H1 (cell line): ENCODE data around the gene CRADD. TPM values are rescaled to one million over a fixed set of nuclear protein-coding genes. Genes with fewer than 3 reads are reported as not detected.

ENCODE experiments used
- HDAC2 ChIP-seq, 2 experiments: fragments of 300-600 bp in 1 of 2; sonication (generic) in 1 of 2; IDR thresholded peaks; 2 replicates each; pipeline ENCODE4 v1.6.1; 2011 to 2012; ENCODE audit warnings: low read depth in 2 of 2, low read length in 2 of 2, mild to moderate bottlenecking in 2 of 2, moderate library complexity in 2 of 2, borderline replicate concordance in 1 of 2, inconsistent platforms in 1 of 2
- MAFK ChIP-seq: IDR thresholded peaks from 2 replicates; pipeline ENCODE4 v1.6.1; 2012; ENCODE audit warnings: low read depth, mild to moderate bottlenecking, improper control_type of control experiment, low read length
- SUZ12 ChIP-seq: fragments of 200-600 bp; sonication (generic); IDR thresholded peaks from 2 replicates; pipeline ENCODE4 v1.6.1; 2012; ENCODE audit warnings: mild to moderate bottlenecking, inconsistent platforms, low read length, moderate library complexity, mixed read lengths
- ZNF274 ChIP-seq: IDR thresholded peaks from 2 replicates; pipeline ENCODE4 v1.7.0; 2012; ENCODE audit warnings: low read length, borderline replicate concordance; ENCODE audit errors: extremely low read depth
- polyA plus RNA-seq, 7 experiments: library from polyadenylated mRNA; depleted of rRNA in 3 of 7; stranded (reverse) in 5 of 7; unstranded in 2 of 7; fragments of >200 nt in 5 of 7; fragments of 200-250 nt in 2 of 7; gene quantifications; 1 replicate in 5 of 7; 2 replicates in 1 of 7; 4 replicates in 1 of 7; pipeline versions ENCODE4 v1.2.1 to v1.2.3, GENCODE V29; 2011 to 2013; ENCODE audit warnings: missing spikeins in 2 of 7, mixed read lengths in 2 of 7
- total RNA-seq: library from RNA; stranded (reverse); fragmentation: NEBNext Ultra II Directional; extraction: Animal tissue kit (Norgen Biotek cat#: 25700); gene quantifications from 2 replicates; pipeline ENCODE4 v1.2.1, GENCODE V29; 2021
- TF ChIP-seq, protein P1 (sequence below): fragments of 300-600 bp; sonication (generic); IDR thresholded peaks from 2 replicates; pipeline ENCODE4 v1.7.1; 2012; ENCODE audit warnings: low read length, moderate library complexity, mild to moderate bottlenecking, inconsistent platforms; ENCODE audit not compliant: insufficient replicate concordance

CRADD gene
- total and polyA plus RNA-seq, 2 of the 8 experiments (the other 6 are each of a cell fraction or from before 2014, with no cell fraction given): 8.1 to 15.4 TPM

DNA sequence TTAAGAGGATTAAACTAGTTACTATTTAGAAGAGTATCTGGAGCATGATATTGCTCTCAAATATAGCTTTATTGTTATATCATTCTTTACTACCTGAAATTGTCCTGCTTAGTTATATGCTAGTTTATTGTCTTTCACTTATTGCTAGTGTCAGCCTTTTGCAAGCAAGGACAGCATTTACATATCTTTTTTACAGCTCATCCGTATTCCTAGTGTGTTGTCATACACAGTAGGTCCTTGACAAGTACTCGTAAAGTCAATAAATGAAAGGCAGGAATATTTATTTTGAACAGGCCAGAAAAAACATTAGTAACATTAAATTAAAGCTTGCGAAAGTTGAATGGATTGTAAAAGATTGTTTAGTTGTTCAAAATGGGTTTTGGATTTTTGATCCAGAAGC, 35.0 kb downstream of the CRADD start (continued):
- TF ChIP-seq, protein P1, sequence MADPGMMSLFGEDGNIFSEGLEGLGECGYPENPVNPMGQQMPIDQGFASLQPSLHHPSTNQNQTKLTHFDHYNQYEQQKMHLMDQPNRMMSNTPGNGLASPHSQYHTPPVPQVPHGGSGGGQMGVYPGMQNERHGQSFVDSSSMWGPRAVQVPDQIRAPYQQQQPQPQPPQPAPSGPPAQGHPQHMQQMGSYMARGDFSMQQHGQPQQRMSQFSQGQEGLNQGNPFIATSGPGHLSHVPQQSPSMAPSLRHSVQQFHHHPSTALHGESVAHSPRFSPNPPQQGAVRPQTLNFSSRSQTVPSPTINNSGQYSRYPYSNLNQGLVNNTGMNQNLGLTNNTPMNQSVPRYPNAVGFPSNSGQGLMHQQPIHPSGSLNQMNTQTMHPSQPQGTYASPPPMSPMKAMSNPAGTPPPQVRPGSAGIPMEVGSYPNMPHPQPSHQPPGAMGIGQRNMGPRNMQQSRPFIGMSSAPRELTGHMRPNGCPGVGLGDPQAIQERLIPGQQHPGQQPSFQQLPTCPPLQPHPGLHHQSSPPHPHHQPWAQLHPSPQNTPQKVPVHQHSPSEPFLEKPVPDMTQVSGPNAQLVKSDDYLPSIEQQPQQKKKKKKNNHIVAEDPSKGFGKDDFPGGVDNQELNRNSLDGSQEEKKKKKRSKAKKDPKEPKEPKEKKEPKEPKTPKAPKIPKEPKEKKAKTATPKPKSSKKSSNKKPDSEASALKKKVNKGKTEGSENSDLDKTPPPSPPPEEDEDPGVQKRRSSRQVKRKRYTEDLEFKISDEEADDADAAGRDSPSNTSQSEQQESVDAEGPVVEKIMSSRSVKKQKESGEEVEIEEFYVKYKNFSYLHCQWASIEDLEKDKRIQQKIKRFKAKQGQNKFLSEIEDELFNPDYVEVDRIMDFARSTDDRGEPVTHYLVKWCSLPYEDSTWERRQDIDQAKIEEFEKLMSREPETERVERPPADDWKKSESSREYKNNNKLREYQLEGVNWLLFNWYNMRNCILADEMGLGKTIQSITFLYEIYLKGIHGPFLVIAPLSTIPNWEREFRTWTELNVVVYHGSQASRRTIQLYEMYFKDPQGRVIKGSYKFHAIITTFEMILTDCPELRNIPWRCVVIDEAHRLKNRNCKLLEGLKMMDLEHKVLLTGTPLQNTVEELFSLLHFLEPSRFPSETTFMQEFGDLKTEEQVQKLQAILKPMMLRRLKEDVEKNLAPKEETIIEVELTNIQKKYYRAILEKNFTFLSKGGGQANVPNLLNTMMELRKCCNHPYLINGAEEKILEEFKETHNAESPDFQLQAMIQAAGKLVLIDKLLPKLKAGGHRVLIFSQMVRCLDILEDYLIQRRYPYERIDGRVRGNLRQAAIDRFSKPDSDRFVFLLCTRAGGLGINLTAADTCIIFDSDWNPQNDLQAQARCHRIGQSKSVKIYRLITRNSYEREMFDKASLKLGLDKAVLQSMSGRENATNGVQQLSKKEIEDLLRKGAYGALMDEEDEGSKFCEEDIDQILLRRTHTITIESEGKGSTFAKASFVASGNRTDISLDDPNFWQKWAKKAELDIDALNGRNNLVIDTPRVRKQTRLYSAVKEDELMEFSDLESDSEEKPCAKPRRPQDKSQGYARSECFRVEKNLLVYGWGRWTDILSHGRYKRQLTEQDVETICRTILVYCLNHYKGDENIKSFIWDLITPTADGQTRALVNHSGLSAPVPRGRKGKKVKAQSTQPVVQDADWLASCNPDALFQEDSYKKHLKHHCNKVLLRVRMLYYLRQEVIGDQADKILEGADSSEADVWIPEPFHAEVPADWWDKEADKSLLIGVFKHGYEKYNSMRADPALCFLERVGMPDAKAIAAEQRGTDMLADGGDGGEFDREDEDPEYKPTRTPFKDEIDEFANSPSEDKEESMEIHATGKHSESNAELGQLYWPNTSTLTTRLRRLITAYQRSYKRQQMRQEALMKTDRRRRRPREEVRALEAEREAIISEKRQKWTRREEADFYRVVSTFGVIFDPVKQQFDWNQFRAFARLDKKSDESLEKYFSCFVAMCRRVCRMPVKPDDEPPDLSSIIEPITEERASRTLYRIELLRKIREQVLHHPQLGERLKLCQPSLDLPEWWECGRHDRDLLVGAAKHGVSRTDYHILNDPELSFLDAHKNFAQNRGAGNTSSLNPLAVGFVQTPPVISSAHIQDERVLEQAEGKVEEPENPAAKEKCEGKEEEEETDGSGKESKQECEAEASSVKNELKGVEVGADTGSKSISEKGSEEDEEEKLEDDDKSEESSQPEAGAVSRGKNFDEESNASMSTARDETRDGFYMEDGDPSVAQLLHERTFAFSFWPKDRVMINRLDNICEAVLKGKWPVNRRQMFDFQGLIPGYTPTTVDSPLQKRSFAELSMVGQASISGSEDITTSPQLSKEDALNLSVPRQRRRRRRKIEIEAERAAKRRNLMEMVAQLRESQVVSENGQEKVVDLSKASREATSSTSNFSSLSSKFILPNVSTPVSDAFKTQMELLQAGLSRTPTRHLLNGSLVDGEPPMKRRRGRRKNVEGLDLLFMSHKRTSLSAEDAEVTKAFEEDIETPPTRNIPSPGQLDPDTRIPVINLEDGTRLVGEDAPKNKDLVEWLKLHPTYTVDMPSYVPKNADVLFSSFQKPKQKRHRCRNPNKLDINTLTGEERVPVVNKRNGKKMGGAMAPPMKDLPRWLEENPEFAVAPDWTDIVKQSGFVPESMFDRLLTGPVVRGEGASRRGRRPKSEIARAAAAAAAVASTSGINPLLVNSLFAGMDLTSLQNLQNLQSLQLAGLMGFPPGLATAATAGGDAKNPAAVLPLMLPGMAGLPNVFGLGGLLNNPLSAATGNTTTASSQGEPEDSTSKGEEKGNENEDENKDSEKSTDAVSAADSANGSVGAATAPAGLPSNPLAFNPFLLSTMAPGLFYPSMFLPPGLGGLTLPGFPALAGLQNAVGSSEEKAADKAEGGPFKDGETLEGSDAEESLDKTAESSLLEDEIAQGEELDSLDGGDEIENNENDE: no peak
- TF ChIP-seq SUZ12 (no peak), MAFK (no peak), HDAC2 (IDR thresholded peaks at IDR 0.05; ENCODE audit: borderline replicate concordance in 1 of 2, low read depth in 2 of 2, low read length in 2 of 2) (no peak), ZNF274 (no peak)
